Thoracic aorta (tissue), 2 donors: ENCODE results near the gene DCDC2C. TPM values are rescaled to one million over a fixed set of nuclear protein-coding genes. Genes with fewer than 3 reads are reported as not detected.

Source experiments
- ATAC-seq: fragments of 150-250 bp; one replicate; pipeline ENCODE4 v1.8.0; 2017; ENCODE audit warnings: low read depth; ENCODE audit not compliant: insufficient number of reproducible peaks, low FRiP score
- DNase-seq: peaks from one replicate; pipeline ENCODE4 v3.0.0-alpha.2; 2020; ENCODE audit warnings: low spot score
- H3K27ac ChIP-seq, 2 donors: fragments of 200-600 bp; sonication (generic); 1 replicate in 1 of 2; 2 replicates in 1 of 2; pipeline ENCODE4 v1.5.1; 2016; ENCODE audit warnings: mild to moderate bottlenecking in 2 of 2, moderate library complexity in 2 of 2
- H3K27me3 ChIP-seq: fragments of 200-600 bp; sonication (generic); replicated peaks from 2 replicates; pipeline ENCODE4 v1.6.0; 2016; ENCODE audit warnings: mild to moderate bottlenecking; ENCODE audit not compliant: insufficient read depth
- H3K36me3 ChIP-seq: fragments of 200-600 bp; sonication (generic); one replicate; pipeline ENCODE4 v1.5.1; 2016
- H3K4me1 ChIP-seq, 2 donors: fragments of 200-600 bp; sonication (generic); 1 replicate in 1 of 2; 2 replicates in 1 of 2; pipeline versions ENCODE4 v1.5.1 to v1.6.0; 2016; ENCODE audit warnings: low read depth in 2 of 2, mild to moderate bottlenecking in 1 of 2; ENCODE audit not compliant: control insufficient read depth in 1 of 2
- H3K4me3 ChIP-seq: fragments of 200-600 bp; sonication (generic); 2 replicates; pipeline ENCODE4 v1.5.1; 2016; ENCODE audit warnings: mild to moderate bottlenecking
- H3K9me3 ChIP-seq: fragments of 200-600 bp; sonication (generic); 2 replicates; pipeline ENCODE4 v1.5.1; 2016
- CTCF ChIP-seq: fragments of 200-600 bp; sonication (generic); IDR thresholded peaks from one replicate; pipeline ENCODE4 v1.5.1; 2019; ENCODE audit warnings: antibody characterized with exemption
- total RNA-seq, 2 donors: library from RNA; depleted of rRNA; stranded (reverse); fragments of >200 nt; gene quantifications; one replicate each; pipeline versions ENCODE4 v1.1.0 to v1.2.3, GENCODE V29; 2016

DCDC2C gene
- total RNA-seq, 2 donors from 2014 or later, result 6.6 to 13.1 TPM

GRCh38 chr2:3751806-3752205 is 48.4 kb downstream of the DCDC2C start:
- Histone ChIP-seq H3K36me3 (no peaks in the 10 kb centered on the region), H3K4me1 (no peaks in the 10 kb centered on the region), H3K4me3 (no peak overlapping the region), H3K27me3 (no peaks in the 10 kb centered on the region), H3K9me3 (no peaks in the 10 kb centered on the region), H3K27ac (no peak overlapping the region)
- DNase-seq, result no peak
- no peak for ATAC-seq
- TF ChIP-seq CTCF, result no peak

GRCh38 chr2:3752376-3752775 is 49.0 kb downstream of the DCDC2C start:
- no peak overlapping the region for H3K4me3 ChIP-seq

GRCh38 chr2:3753561-3753960 is 50.2 kb downstream of the DCDC2C start:
- no peak overlapping the region for H3K27ac ChIP-seq
- no peaks in the 10 kb centered on the region for H3K4me1 ChIP-seq
- H3K36me3 ChIP-seq, result no peaks in the 10 kb centered on the region
- no peaks in the 10 kb centered on the region for H3K9me3 ChIP-seq
- no peaks in the 10 kb centered on the region for H3K27me3 ChIP-seq
- TF ChIP-seq CTCF, result no peak
- H3K4me3 ChIP-seq, result no peak overlapping the region
- DNase-seq (no peak), ATAC-seq (no peak)

More at GRCh38 chr2:3752376-3752775, 49.0 kb downstream of the DCDC2C start:
- DNase-seq (no peak), ATAC-seq (no peak)
- H3K36me3 ChIP-seq, result no peaks in the 10 kb centered on the region
- no peak overlapping the region for H3K27ac ChIP-seq
- no peaks in the 10 kb centered on the region for H3K9me3 ChIP-seq
- TF ChIP-seq CTCF, result no peak
- no peaks in the 10 kb centered on the region for H3K4me1 ChIP-seq
- no peaks in the 10 kb centered on the region for H3K27me3 ChIP-seq

GRCh38 chr2:3754280-3754679 is 50.9 kb downstream of the DCDC2C start:
- no peaks in the 10 kb centered on the region for H3K27me3 ChIP-seq
- no peak overlapping the region for H3K27ac ChIP-seq
- ATAC-seq (no peak), DNase-seq (no peak)
- H3K9me3 ChIP-seq, result no peaks in the 10 kb centered on the region
- H3K4me1 ChIP-seq, result no peaks in the 10 kb centered on the region
- TF ChIP-seq CTCF, result no peak
- no peaks in the 10 kb centered on the region for H3K36me3 ChIP-seq
- no peak overlapping the region for H3K4me3 ChIP-seq

DNA sequence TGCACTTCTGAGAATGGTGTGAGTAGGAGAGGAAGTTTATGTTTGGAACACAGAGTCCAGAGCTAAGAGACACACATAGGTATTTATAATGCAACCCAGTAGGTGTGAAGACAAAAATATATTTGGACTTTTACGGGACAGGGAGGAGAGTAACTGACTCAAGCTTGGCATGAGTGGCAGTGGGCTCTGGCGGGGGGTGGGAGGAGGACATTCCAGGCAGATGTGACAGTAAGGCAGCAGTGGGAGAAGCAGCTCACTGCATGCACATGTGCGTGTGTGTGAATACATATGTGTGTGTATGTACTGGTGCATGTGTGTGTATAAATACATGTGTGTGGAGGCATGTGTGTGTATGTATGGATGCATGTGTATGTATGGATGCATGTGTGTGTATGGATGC is 51.4 kb downstream of the DCDC2C start:
- Histone ChIP-seq H3K9me3 (no peaks in the 10 kb centered on the region), H3K4me3 (no peak overlapping the region), H3K36me3 (no peaks in the 10 kb centered on the region), H3K4me1 (no peaks in the 10 kb centered on the region), H3K27ac (no peak overlapping the region), H3K27me3 (no peaks in the 10 kb centered on the region)
- ATAC-seq (no peak), DNase-seq (no peak)
- no peak for TF ChIP-seq CTCF
